GM21423 (cell line): ENCODE measurements around the gene NCDN.

ENCODE experiments used
- ATAC-seq: cut with Tn5 transposase; IDR thresholded peaks from one replicate; pipeline ENCODE4 v1.9.1; 2021; ENCODE audit warnings: mild to moderate bottlenecking, moderate library complexity; ENCODE audit not compliant: unreplicated experiment

Gene NCDN

DNA sequence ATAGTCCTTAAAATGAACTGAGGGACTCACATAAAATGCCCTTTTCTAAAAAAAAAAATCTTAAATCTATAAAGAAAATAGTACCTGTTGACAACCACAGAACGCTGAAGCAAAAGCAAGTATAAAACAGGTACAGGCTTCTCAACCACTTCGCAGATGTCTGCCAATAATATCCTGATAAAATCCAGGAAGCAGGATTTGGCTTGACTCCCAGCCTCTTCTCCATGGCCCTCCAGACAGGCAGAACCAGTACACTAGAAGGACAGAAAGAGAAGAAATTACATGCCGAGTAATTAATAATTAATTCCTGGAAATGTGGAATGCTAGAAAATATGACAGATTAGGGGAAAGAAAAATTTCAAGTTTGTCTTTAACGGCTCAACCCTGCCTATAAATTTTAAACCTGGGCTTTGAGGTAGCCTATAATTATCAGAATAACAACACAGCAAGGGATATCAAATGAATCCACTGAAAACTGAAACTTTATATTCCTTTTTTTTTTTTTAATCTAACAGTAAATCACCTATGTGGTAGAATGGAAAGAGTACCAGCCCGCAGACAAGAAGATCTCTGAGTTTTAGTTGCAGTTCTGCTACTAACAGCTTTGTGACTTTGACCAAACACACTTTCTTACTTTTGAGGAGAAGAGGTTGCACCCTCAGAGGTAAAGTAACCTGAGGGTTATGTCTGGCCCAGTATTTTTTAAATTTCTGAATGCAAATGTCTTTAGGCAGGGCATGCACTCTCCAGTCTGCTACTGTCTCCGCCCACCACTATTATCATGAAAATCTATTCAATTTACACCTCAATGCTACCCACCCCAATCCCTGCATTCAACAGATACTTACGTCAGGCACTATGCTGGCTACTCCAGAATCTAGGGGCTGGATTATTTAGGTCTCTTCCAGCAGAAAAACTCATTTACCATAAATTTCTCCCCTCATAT is 3.1 kb upstream of the NCDN start:
- no peak for ATAC-seq

GRCh38 chr1:35555212-35555584 is 2.4 kb upstream of the NCDN start:
- ATAC-seq: no peak

- no peak for ATAC-seq
These were observed 1.8 kb upstream of the NCDN start for GRCh38 chr1:35555601-35556477.

- no peak for ATAC-seq
These were observed 998 bp upstream of the NCDN start for GRCh38 chr1:35556484-35557117.

DNA sequence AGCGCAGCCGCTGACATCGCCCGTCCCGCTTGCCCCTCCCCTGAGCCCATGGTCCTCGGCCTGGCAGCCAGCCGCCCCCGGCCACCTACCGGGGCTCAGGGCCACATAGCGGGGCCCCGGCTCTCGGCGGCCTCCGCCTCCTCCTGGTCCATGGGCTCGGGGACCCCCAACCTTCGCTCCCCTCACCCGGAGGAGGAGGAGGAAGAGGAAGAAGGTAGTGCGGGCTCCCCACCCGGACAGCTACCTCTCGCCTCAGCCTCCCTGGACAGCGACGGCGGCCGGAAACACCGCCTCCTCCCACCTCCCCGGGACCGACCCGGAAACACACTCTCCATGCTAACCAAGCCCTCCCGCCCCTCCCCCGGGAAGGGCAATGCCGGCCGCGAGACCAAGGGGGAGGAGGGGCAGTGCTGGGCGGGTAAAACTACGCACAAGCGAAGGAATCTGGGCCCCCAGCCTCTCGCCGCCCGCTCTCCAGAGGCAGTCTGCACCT is 435 bp upstream of the NCDN start, which contains the start of gene KIAA0319L:
Gene KIAA0319L, minus strand, starts transcription at position 286 of the 493 bp plus-strand sequence. CDS start 2,912 bp downstream, outside the sequence.
- ATAC-seq: peak; percentile 66

- no peak for ATAC-seq
These were observed 1.0 kb downstream of the NCDN start for GRCh38 chr1:35558374-35559316.

GRCh38 chr1:35559317-35559944 is 1.8 kb downstream of the NCDN start:
- no peak for ATAC-seq

DNA sequence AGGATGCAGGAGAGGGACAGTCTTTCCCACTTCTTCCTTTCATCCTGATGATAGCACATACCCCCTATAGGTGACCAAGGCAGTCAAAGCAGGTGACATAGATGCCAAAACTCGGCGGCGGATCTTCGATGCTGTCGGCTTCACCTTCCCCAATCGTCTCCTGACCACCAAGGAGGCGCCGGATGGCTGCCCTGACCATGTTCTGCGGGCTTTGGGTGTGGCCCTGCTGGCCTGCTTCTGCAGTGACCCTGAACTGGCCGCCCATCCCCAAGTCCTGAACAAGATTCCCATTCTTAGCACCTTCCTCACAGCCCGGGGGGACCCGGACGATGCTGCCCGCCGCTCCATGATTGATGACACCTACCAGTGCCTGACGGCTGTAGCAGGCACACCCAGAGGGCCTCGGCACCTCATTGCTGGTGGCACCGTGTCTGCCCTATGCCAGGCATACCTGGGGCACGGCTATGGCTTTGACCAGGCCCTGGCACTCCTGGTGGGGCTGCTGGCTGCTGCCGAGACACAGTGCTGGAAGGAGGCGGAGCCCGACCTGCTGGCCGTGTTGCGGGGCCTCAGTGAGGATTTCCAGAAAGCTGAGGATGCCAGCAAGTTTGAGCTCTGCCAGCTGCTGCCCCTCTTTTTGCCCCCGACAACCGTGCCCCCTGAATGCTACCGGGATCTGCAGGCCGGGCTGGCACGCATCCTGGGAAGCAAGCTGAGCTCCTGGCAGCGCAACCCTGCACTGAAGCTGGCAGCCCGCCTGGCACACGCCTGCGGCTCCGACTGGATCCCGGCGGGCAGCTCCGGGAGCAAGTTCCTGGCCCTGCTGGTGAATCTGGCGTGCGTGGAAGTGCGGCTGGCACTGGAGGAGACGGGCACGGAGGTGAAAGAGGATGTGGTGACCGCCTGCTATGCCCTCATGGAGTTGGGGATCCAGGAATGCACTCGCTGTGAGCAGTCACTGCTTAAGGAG is 2.9 kb downstream of the NCDN start:
- no peak for ATAC-seq

DNA sequence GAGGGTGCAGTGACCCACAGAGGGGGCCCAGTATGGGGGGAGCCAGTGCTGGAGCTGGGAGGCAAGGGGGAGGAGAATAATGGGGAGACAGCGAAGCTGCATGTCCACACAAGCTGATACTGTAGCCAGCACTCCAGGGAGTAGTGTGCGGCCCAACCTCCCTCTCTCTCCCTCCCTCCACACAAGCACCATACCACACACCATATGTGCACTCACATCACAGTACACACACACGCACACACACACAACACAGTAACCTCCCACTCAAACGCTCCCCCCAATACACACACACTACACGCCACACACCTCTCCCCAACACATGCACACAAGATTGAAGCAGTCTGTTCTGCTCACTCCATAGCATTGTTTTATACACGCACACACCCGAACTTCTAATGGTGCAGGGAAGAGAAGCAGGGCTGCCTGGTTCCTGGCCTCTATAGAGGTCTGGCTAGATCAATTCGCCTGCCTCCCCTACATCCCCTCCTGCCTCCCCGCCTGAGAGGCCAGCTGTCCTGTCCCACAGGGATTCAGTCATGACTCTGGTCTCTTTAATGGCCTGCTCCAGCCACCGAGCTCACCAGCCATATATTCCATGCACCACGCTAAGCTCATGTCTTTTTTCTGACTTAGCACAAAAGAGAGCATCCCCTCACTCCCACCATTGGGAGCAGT is 3.8 kb downstream of the NCDN start:
- no peak for ATAC-seq

GRCh38 chr1:35561972-35562680 is 4.5 kb downstream of the NCDN start:
- no peak for ATAC-seq

- no peak for ATAC-seq
These were observed 5.6 kb downstream of the NCDN start for GRCh38 chr1:35563166-35563565.

- ATAC-seq: peak; percentile 49
These were observed 6.7 kb downstream of the NCDN start for GRCh38 chr1:35564037-35564883.

DNA sequence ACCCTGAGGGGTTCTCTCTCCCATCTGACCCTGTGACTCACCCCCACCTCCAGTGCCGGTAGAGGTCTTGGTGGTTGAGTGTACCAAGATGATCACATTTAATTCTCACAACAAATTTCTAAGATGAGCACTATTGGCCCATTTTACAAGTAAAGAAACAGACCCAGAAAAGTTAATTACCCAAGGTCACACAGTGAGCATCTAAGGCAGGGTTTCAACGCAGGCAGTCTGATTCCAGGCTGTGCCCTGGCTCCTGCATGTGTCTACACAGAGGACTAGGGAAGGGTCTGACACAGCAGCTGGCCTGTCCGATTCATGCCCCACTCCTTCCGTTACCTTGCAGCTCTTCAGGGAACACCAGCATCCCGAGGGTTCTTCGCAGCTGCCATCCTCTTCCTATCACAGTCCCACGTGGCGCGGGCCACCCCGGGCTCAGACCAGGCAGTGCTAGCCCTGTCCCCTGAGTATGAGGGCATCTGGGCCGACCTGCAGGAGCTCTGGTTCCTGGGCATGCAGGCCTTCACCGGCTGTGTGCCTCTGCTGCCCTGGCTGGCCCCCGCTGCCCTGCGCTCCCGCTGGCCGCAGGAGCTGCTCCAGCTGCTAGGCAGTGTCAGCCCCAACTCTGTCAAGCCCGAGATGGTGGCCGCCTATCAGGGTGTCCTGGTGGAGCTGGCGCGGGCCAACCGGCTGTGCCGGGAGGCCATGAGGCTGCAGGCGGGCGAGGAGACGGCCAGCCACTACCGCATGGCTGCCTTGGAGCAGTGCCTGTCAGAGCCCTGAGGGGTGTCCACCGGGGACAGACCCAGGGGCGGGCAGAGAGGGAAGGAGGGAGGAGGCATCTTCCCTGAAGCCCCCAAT is 7.5 kb downstream of the NCDN start:
- no peak for ATAC-seq

DNA sequence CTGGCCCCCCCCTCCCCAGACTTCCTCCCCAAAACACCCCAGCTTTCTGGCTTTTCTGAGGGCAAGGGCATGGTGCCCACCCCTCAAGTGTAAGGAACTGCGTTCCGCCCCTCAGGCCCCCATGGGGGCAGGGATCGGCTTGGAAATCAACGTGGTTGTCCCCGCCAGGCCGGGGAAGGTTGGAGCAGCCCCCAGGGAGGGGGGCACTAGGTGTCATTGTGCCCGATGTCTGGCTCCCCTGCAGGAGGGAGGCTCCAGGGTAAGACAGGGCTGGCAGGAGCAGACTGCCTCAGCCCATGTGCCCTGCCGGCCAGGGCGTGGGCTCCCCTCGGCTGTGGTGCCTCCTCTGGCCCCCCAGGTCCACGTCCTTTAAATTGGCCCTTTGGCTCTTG is 8.1 kb downstream of the NCDN start:
- no peak for ATAC-seq

GRCh38 chr1:35567947-35568558 is 10.5 kb downstream of the NCDN start:
- no peak for ATAC-seq
